Mesenchymal stem cell (in vitro differentiated cells and primary cell): ENCODE measurements around the gene CELF4.

Source experiments
- DNase-seq: peaks from one replicate; pipeline ENCODE4 v3.0.0-alpha.2; 2013
- H2AFZ ChIP-seq: one replicate; pipeline ENCODE4 v1.6.1; 2013; ENCODE audit warnings: low read depth, mild to moderate bottlenecking, control low read depth, inconsistent platforms, low read length, moderate library complexity
- H2AK5ac ChIP-seq: 2 replicates; pipeline ENCODE4 v1.6.1; 2013; ENCODE audit warnings: low read length, moderate library complexity, mild to moderate bottlenecking, inconsistent platforms; ENCODE audit not compliant: severe bottlenecking
- H2BK120ac ChIP-seq: one replicate; pipeline ENCODE4 v1.6.1; 2013; ENCODE audit warnings: low read depth, mild to moderate bottlenecking, inconsistent platforms, low read length, moderate library complexity
- H2BK12ac ChIP-seq, 2 experiments: one replicate each; pipeline ENCODE4 v1.6.1; 2013; ENCODE audit warnings: inconsistent platforms in 2 of 2, low read length in 2 of 2, mild to moderate bottlenecking in 2 of 2, moderate library complexity in 2 of 2, control low read depth in 1 of 2
- H2BK15ac ChIP-seq: one replicate; pipeline ENCODE4 v1.6.1; 2013; ENCODE audit warnings: mild to moderate bottlenecking, low read depth, inconsistent platforms; ENCODE audit not compliant: poor library complexity, severe bottlenecking
- H2BK5ac ChIP-seq: 2 replicates; pipeline ENCODE4 v1.6.1; 2013; ENCODE audit warnings: low read depth, mild to moderate bottlenecking, low read length, control low read depth, inconsistent platforms; ENCODE audit not compliant: poor library complexity, severe bottlenecking
- H3K14ac ChIP-seq, 2 experiments: one replicate each; pipeline ENCODE4 v1.6.1; 2013; ENCODE audit warnings: inconsistent platforms in 2 of 2, low read length in 2 of 2, control low read depth in 1 of 2, mild to moderate bottlenecking in 1 of 2, moderate library complexity in 1 of 2
- H3K18ac ChIP-seq, 2 experiments: one replicate each; pipeline ENCODE4 v1.6.1; 2013; ENCODE audit warnings: inconsistent platforms in 2 of 2, low read length in 2 of 2, control low read depth in 1 of 2, low read depth in 1 of 2, mild to moderate bottlenecking in 1 of 2
- H3K23ac ChIP-seq, 2 experiments: one replicate each; pipeline ENCODE4 v1.6.1; 2013; ENCODE audit warnings: inconsistent platforms in 2 of 2, low read length in 2 of 2, mild to moderate bottlenecking in 2 of 2, moderate library complexity in 2 of 2, control low read depth in 1 of 2
- H3K27ac ChIP-seq: 2 replicates; pipeline ENCODE4 v1.5.1; 2013; ENCODE audit warnings: mild to moderate bottlenecking, moderate library complexity, low read length, control low read depth, inconsistent platforms; ENCODE audit not compliant: poor library complexity, severe bottlenecking
- H3K27me3 ChIP-seq, 2 experiments: 2 replicates each; pipeline versions ENCODE4 v1.6.1 to v1.7.0; 2013; ENCODE audit warnings: low read length in 2 of 2, mild to moderate bottlenecking in 2 of 2, moderate library complexity in 2 of 2, control low read depth in 1 of 2, inconsistent platforms in 1 of 2; ENCODE audit not compliant: control insufficient read depth in 1 of 2, insufficient read depth in 1 of 2
- H3K36me3 ChIP-seq, 2 experiments: 2 replicates each; pipeline versions ENCODE4 v1.6.1 to v1.7.0; 2013; ENCODE audit warnings: low read length in 2 of 2, control low read depth in 1 of 2, inconsistent platforms in 1 of 2, low read depth in 1 of 2, mild to moderate bottlenecking in 1 of 2; ENCODE audit not compliant: insufficient read depth in 2 of 2, control insufficient read depth in 1 of 2
- H3K4ac ChIP-seq, 2 experiments: one replicate each; pipeline ENCODE4 v1.6.1; 2013; ENCODE audit warnings: inconsistent platforms in 2 of 2, low read length in 2 of 2, mild to moderate bottlenecking in 2 of 2, moderate library complexity in 2 of 2, control low read depth in 1 of 2, low read depth in 1 of 2
- H3K4me1 ChIP-seq: 2 replicates; pipeline ENCODE4 v1.6.1; 2013; ENCODE audit warnings: low read depth, low read length, control low read depth; ENCODE audit not compliant: control insufficient read depth, insufficient read depth
- H3K4me2 ChIP-seq: 2 replicates; pipeline ENCODE4 v1.6.1; 2013; ENCODE audit warnings: low read length, mild to moderate bottlenecking, inconsistent platforms; ENCODE audit not compliant: poor library complexity, severe bottlenecking
- H3K4me3 ChIP-seq, 2 experiments: 2 replicates each; pipeline versions ENCODE4 v1.5.1 to v1.7.0; 2013; ENCODE audit warnings: low read length in 2 of 2, mild to moderate bottlenecking in 2 of 2, control low read depth in 1 of 2, low read depth in 1 of 2; ENCODE audit not compliant: insufficient read depth in 1 of 2
- H3K79me1 ChIP-seq: replicated peaks from 2 replicates; pipeline ENCODE4 v1.6.1; 2013; ENCODE audit warnings: mild to moderate bottlenecking, control low read depth, low read length, inconsistent platforms; ENCODE audit not compliant: poor library complexity, severe bottlenecking
- H3K9ac ChIP-seq: 2 replicates; pipeline ENCODE4 v1.7.0; 2013; ENCODE audit warnings: mild to moderate bottlenecking, low read length, moderate library complexity
- H3K9me3 ChIP-seq: 2 replicates; pipeline ENCODE4 v1.7.0; 2013; ENCODE audit warnings: mild to moderate bottlenecking, low read length; ENCODE audit not compliant: control insufficient read depth
- H4K8ac ChIP-seq: one replicate; pipeline ENCODE4 v1.6.1; 2013; ENCODE audit warnings: inconsistent platforms, mild to moderate bottlenecking, low read length, moderate library complexity
- H4K91ac ChIP-seq: one replicate; pipeline ENCODE4 v1.6.1; 2013; ENCODE audit warnings: mild to moderate bottlenecking, low read length, inconsistent platforms
- WGBS: methylation state at CpG from one replicate; pipeline ENCODE4 v1.1.7; 2013; ENCODE audit warnings: mixed read lengths; 5-methylcytosine and 5-hydroxymethylcytosine counted together

CELF4 gene

DNA sequence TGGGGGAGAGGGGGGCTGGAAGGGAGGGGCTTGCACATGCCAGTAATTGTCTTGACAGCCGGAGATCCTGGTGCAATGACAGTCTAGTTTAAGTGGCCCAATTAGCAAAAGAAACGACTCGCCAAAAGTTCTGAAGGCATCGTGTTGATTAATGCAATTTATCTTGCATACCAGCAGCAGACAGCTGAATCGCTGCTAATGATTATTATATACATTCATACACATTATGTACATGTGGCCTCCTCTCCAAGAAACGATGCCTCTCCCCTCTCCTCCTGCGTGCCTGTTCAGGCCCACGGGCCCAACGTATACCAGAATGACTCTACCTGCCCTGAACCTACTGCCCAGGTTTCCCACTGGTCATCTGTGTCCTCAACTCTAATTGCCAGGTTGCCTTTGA, 214.5 kb downstream of the CELF4 start:
- no peak overlapping the region for H2BK120ac ChIP-seq
- H2AFZ ChIP-seq, result no peak overlapping the region
- no peak overlapping the region for H4K91ac ChIP-seq
- H3K4ac ChIP-seq, result no peak overlapping the region
- DNase-seq, result no peak
- 78% methylated on average over 9 of the region's 9 CpGs for WGBS
- H3K79me1 ChIP-seq, result no peaks in the 10 kb centered on the region
- no peak overlapping the region for H2BK5ac ChIP-seq
- H3K4me2 ChIP-seq, result no peak overlapping the region
- no peak overlapping the region for H3K9ac ChIP-seq
- H3K18ac ChIP-seq, result no peak overlapping the region
- H2AK5ac ChIP-seq, result no peak overlapping the region
- H3K4me3 ChIP-seq, result no peak overlapping the region
- no peak overlapping the region for H4K8ac ChIP-seq
- H3K9me3 ChIP-seq, result no peaks in the 10 kb centered on the region
- H3K27ac ChIP-seq, result no peak overlapping the region
- H2BK12ac ChIP-seq, result no peak overlapping the region
- no peaks in the 10 kb centered on the region for H3K36me3 ChIP-seq
- no peaks in the 10 kb centered on the region for H3K4me1 ChIP-seq
- no peak overlapping the region for H3K23ac ChIP-seq
- H3K14ac ChIP-seq, result no peak overlapping the region
- H2BK15ac ChIP-seq, result no peak overlapping the region
- peaks cover 31 to 36% of the 10 kb centered on the region in 2 experiments for H3K27me3 ChIP-seq

DNA sequence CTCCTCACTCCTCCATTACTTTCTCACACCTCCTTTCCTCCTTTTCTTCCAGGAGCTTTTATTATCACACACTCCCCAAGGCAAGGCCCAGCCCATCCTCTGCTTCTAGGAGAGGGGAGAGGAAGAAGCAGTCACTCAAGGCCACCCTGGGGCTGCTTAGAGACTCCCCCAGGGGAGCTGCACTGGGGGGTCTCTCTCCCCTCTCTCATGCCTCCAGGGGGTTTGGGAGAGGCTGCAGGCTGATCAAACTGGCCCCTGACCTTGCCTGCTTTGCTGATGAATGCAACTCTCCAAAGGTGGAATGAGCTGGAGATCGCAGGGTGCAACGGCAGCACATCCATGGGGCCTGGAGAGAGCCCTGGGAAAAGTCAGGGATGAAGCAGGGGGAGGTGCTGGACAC, 216.9 kb downstream of the CELF4 start:
- no peak overlapping the region for H3K23ac ChIP-seq
- no peak overlapping the region for H2AK5ac ChIP-seq
- H2BK15ac ChIP-seq, result no peak overlapping the region
- no peak overlapping the region for H3K27ac ChIP-seq
- H3K4me3 ChIP-seq, result no peak overlapping the region
- H2AFZ ChIP-seq, result no peak overlapping the region
- no peak overlapping the region for H3K9ac ChIP-seq
- H3K36me3 ChIP-seq, result no peaks in the 10 kb centered on the region
- no peak for DNase-seq
- no peak overlapping the region for H3K4ac ChIP-seq
- H3K18ac ChIP-seq, result no peak overlapping the region
- peaks cover 54% of the 10 kb centered on the region in 2 experiments for H3K27me3 ChIP-seq
- WGBS, result 94% methylated on average over 2 of the region's 2 CpGs
- H3K4me1 ChIP-seq, result no peaks in the 10 kb centered on the region
- no peaks in the 10 kb centered on the region for H3K79me1 ChIP-seq
- no peaks in the 10 kb centered on the region for H3K9me3 ChIP-seq
- H3K4me2 ChIP-seq, result no peak overlapping the region
- no peak overlapping the region for H3K14ac ChIP-seq
- no peak overlapping the region for H2BK120ac ChIP-seq
- no peak overlapping the region for H4K8ac ChIP-seq
- H2BK12ac ChIP-seq, result no peak overlapping the region
- no peak overlapping the region for H2BK5ac ChIP-seq
- H4K91ac ChIP-seq, result no peak overlapping the region

DNA sequence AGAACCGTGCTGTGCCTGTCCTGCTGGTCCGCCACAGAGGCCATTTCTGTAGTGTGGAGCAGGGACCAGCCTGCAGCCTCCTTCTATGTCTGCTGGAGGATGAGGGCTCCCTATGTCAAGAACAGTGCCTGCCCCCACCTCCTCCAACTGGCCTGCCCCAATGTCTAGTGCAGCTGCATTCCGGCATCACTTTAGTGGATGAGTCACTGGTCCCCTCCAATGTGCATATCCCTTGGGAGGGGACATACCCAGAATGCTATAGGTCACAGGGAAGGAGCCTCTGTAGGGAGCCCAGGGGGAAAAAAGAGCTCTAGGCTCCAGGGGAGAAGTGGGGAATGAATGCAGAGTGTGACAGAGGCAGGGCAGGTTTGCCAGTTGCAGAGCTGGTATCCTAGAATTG, 219.6 kb downstream of the CELF4 start:
- H3K9me3 ChIP-seq, result no peaks in the 10 kb centered on the region
- no peak overlapping the region for H3K18ac ChIP-seq
- no peak overlapping the region for H2BK120ac ChIP-seq
- H3K79me1 ChIP-seq, result no peaks in the 10 kb centered on the region
- H3K4me2 ChIP-seq, result no peak overlapping the region
- no peak overlapping the region for H2BK12ac ChIP-seq
- no peak overlapping the region for H3K9ac ChIP-seq
- no peak overlapping the region for H3K4ac ChIP-seq
- no peak overlapping the region for H3K27ac ChIP-seq
- H2AK5ac ChIP-seq, result no peak overlapping the region
- no peak for DNase-seq
- no peak overlapping the region for H2AFZ ChIP-seq
- no peak overlapping the region for H3K4me3 ChIP-seq
- peaks cover 49 to 60% of the 10 kb centered on the region in 2 experiments for H3K27me3 ChIP-seq
- no peaks in the 10 kb centered on the region for H3K36me3 ChIP-seq
- H3K14ac ChIP-seq, result no peak overlapping the region
- H2BK15ac ChIP-seq, result no peak overlapping the region
- H2BK5ac ChIP-seq, result no peak overlapping the region
- peaks cover 3% of the 10 kb centered on the region for H3K4me1 ChIP-seq
- no peak overlapping the region for H4K91ac ChIP-seq
- no peak overlapping the region for H3K23ac ChIP-seq
- H4K8ac ChIP-seq, result no peak overlapping the region
- WGBS, result 57% methylated on average over 3 of the region's 3 CpGs

DNA sequence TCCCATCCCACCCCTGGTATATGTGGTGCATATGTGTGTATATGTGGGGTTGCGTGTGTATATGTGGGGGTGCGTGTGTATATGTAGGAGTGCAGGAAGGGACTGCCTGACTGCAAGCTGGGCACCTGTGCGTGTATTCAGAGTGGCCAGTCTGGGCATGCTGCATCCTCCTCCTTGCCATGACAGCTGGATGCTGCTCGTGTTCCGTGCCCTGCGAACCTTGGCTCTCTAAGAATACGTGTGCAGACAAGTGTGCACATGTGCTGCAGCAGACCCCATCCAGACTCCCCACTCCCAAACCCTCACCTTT, 222.1 kb downstream of the CELF4 start:
- H3K4me2 ChIP-seq, result no peak overlapping the region
- no peak overlapping the region for H4K8ac ChIP-seq
- no peak overlapping the region for H3K27ac ChIP-seq
- 49% methylated on average over 7 of the region's 7 CpGs for WGBS
- H3K4me3 ChIP-seq, result no peak overlapping the region
- H3K79me1 ChIP-seq, result no peaks in the 10 kb centered on the region
- H3K23ac ChIP-seq, result no peak overlapping the region
- H2BK120ac ChIP-seq, result no peak overlapping the region
- no peaks in the 10 kb centered on the region for H3K9me3 ChIP-seq
- H3K18ac ChIP-seq, result no peak overlapping the region
- H3K14ac ChIP-seq, result no peak overlapping the region
- no peak overlapping the region for H2AFZ ChIP-seq
- H2BK5ac ChIP-seq, result no peak overlapping the region
- no peak for DNase-seq
- H3K36me3 ChIP-seq, result no peaks in the 10 kb centered on the region
- H3K4me1 ChIP-seq, result peaks cover 3% of the 10 kb centered on the region
- H2BK12ac ChIP-seq, result no peak overlapping the region
- no peak overlapping the region for H2BK15ac ChIP-seq
- no peak overlapping the region for H3K9ac ChIP-seq
- H3K27me3 ChIP-seq, result peaks cover 28 to 56% of the 10 kb centered on the region in 2 experiments
- H3K4ac ChIP-seq, result no peak overlapping the region
- H4K91ac ChIP-seq, result no peak overlapping the region
- no peak overlapping the region for H2AK5ac ChIP-seq
